Measurements from ENCODE around the gene AGAP3. TPM values are rescaled to one million over a fixed set of nuclear protein-coding genes. Genes with fewer than 3 reads are reported as not detected.

Gene AGAP3
- total and polyA plus RNA-seq, 2 donors (not counting 1 experiment from before 2014, with no cell fraction given): 21.1 to 22.3 TPM

- H3K4me3 Mint-ChIP-seq: peak overlapping the region; percentile 73
- Histone ChIP-seq H3K4me1 (ENCODE audit: control insufficient read depth in 2 of 2, insufficient read depth in 2 of 2, low read length in 2 of 2) (peaks cover 10 to 28% of the 10 kb centered on the region in 2 donors), H3K27me3 (replicated peaks in 1 of 4; ENCODE audit: control extremely low read depth in 1 of 4, control insufficient read depth in 3 of 4, insufficient read depth in 4 of 4, low read length in 3 of 4) (peaks cover 2 to 65% (median 51%) of the 10 kb centered on the region in 4 experiments), H3K27ac (ENCODE audit: low read length in 2 of 2) (no peak overlapping the region), H3K36me3 (replicated peaks in 1 of 2; ENCODE audit: control extremely low read depth in 1 of 2, control insufficient read depth in 1 of 2, extremely low read depth in 1 of 2, insufficient read depth in 2 of 2, low read length in 1 of 2) (no peaks in the 10 kb centered on the region), H2AFZ (ENCODE audit: insufficient read depth, low read depth, low read length, poor library complexity, severe bottlenecking) (peak overlapping the region; percentile 76), H3K4me2 (replicated peaks; ENCODE audit: low read depth, low read length, poor library complexity, severe bottlenecking) (peak overlapping the region; percentile 96), H3K4me3 (ENCODE audit: control extremely low read depth in 1 of 5, extremely low read depth in 1 of 5, insufficient read depth in 1 of 5, low read depth in 2 of 5, low read length in 4 of 5) (peak overlapping the region in 3 of 5 experiments; percentile 38 to 57 (median 53)), H3K9ac (ENCODE audit: low read length) (peak overlapping the region; percentile 58), H3K79me2 (ENCODE audit: control insufficient read depth, insufficient read depth, low read length) (no peaks in the 10 kb centered on the region), H4K20me1 (ENCODE audit: control insufficient read depth, insufficient read depth, low read length, poor library complexity, severe bottlenecking) (no peaks in the 10 kb centered on the region), H3K9me3 (ENCODE audit: control extremely low read depth in 1 of 3, control insufficient read depth in 2 of 3, insufficient read depth in 1 of 3, low read length in 2 of 3) (peaks cover 0 to 7% (median 0%) of the 10 kb centered on the region in 3 donors)
- peaks cover 30% of the 10 kb centered on the region for H3K27me3 Mint-ChIP-seq
- DNase-seq (peak; percentile 46), ATAC-seq (ENCODE audit: low read depth) (no peak)
- ChIA-PET POLR2A (interaction anchor here (0.6 kb wide), 1 partner anchor 106 kb away, joined by 3 read pairs; no protein-coding TSS in a partner anchor), CTCF (interaction anchor here (0.7 to 1.4 kb wide), 3 partner anchors 8 to 77 kb away, joined by 3 read pairs; no protein-coding TSS in a partner anchor)
- H3K9me3 Mint-ChIP-seq (ENCODE audit: insufficient read depth): no peaks in the 10 kb centered on the region
- no peak overlapping the region for H3K27ac Mint-ChIP-seq
- intact Hi-C loops (cut with micrococcal nuclease): no loop called here
- TF ChIP-seq EZH2 (IDR thresholded peaks at IDR 0.05; ENCODE audit: borderline replicate concordance, insufficient read depth, low read depth, low read length, poor library complexity, severe bottlenecking) (no peak), CTCF (IDR thresholded peaks at IDR 0.05) (no peak)
- peaks cover 14% of the 10 kb centered on the region for H3K4me1 Mint-ChIP-seq
- 13% methylated on average over 30 of the region's 31 CpGs for WGBS (ENCODE audit: insufficient coverage)
Measured at GRCh38 chr7:151166629-151167196, 80.4 kb downstream of the AGAP3 start.
